ENCODE measurements around the gene COX8A. TPM values are rescaled to one million over a fixed set of nuclear protein-coding genes. Genes with fewer than 3 reads are reported as not detected.

Gene COX8A
- total and polyA plus RNA-seq, 2 of the 13 experiments (the other 11 are each of a cell fraction or from before 2014, with no cell fraction given) = 202 to 406 TPM

DNA sequence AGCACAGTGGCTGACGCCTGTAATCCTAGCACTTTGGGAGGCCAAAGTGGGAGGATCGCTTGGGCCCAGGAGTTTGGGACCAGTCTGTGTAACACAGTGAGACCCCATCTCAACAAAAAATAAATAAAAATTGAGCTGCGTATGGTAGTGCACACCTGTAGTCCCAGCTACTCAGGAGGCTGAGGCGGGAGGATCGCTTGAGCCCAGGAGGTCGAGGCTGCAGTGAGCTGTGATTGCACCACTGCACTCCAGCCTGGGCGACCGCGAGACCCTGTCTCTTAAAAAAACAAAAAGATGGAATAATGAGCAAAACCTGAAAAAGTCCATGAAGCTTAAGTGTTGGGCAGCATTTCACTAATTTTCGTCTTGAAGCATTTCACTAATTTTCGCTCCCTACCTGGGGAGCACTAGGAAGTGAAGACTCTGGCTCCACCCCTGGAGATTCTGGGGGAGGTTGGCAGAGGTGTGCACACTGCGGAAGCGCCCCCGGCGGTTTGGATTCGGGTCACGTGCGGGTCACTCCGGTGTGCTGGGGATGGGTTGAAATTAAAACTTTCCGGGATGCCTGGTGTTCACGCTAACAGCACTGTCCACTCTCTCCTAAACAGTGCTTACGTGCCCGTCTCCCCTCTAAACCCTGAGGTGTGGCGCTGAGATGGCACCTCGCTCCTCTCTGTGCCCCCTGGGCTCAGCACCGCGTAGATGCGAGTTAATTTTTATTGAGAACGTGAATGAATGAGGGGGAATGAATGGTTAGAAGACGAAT lies 36.5 kb upstream of the COX8A start (continued):
- TF ChIP-seq ZNF766 (CRISPR knock-in tag; IDR thresholded peaks at IDR 0.05; ENCODE audit: borderline replicate concordance) (0 out of 2 replicates have a peak, but pooled peaks have one; percentile 9), ZFP90 (CRISPR knock-in tag; IDR thresholded peaks at IDR 0.05; ENCODE audit: borderline replicate concordance) (peak; percentile 60; the same call in 1 of the 2 replicates), ZNF557 (CRISPR knock-in tag; IDR thresholded peaks at IDR 0.05) (no peak), YEATS2 (CRISPR knock-in tag; IDR thresholded peaks at IDR 0.05; ENCODE audit: borderline replicate concordance) (0 out of 2 replicates have a peak, but pooled peaks have one; percentile 5)

DNA sequence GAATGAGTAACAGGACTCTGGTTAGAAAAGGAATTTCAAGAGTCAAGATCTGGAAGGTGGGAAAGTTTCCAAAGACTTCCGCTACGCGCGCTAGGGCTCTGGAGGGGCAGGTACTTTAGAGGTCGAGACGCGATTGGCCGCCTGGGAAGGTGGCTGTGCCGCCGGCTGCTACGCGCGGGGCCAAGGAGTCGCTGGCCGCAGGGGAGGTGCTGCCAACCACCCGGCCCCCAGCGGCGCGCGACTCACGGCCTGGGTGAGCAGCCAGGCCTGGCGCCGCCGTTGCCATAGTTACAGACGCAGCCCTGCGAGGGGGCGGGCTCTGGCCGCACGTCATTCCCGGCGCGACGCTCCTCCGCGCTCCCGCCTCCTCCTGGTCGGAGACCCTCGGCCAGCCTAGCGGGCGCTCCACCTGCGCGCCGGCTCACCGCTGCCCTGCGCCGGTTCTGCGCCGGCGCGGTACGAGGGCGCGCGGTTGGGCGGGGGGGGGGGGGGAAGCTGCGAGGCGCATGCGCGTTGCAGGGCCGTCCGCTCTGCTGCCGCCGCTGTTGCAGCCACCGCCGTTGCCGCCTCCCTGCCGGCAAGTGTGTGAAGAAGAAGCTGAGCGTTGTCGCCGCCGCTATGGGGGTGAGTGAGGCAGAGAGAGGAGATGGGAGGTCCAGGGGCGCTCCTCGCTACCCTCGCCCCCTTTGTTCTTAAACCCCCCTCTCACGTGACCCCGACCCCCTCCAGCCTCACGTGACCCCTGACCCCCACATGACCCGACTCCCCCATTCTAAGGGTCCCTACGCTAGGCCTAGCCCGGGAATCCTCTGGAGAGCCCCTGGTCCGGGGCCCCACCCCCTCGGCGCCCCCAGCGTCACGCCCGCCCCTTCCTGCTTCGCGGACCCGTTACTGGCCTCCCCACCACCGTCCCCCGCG lies 35.7 kb upstream of the COX8A start, which contains the start of gene NAA40:
NAA40 (plus strand) TSS at position 524 of the 918 bp plus-strand sequence; CDS start at position 619, 95 bp downstream.
- no TSS peak for BruUV-seq (replicated peaks)
- Histone ChIP-seq H3K27me3 (ENCODE audit: control insufficient read depth in 1 of 2, insufficient read depth in 2 of 2, low read length in 2 of 2) (no peaks in the 10 kb centered on the region; a peak in 1 of 5 replicates), H3K9ac (ENCODE audit: insufficient read depth, low read depth, low read length) (peak within 1 kb of the TSS; percentile 86), H3K27ac (ENCODE audit: extremely low read length, insufficient read depth, low read length) (peak within 1 kb of the TSS; percentile 70), H3K4me3 (replicated peaks in 1 of 3; ENCODE audit: insufficient read depth in 1 of 3, low read depth in 2 of 3, low read length in 3 of 3) (peak within 1 kb of the TSS; percentile 78 to 94 (median 82)), H3K79me2 (ENCODE audit: insufficient read depth, low read length) (peaks cover 30% of the 10 kb centered on the region), H3K4me2 (ENCODE audit: low read depth, low read length) (peak within 1 kb of the TSS; percentile 93), H3K9me3 (ENCODE audit: low read length) (no peaks in the 10 kb centered on the region), H2AFZ (ENCODE audit: low read length) (peak within 1 kb of the TSS; percentile 83), H4K20me1 (ENCODE audit: insufficient read depth, low read length) (no peaks in the 10 kb centered on the region), H3K4me1 (ENCODE audit: insufficient read depth, low read length) (peaks cover 41% of the 10 kb centered on the region), H3K36me3 (replicated peaks in 1 of 2; ENCODE audit: control insufficient read depth in 1 of 2, insufficient read depth in 2 of 2, low read length in 2 of 2) (no peaks in the 10 kb centered on the region)
- FAIRE-seq (peak; percentile 68), DNase-seq (ENCODE audit: low spot score) (peak; percentile 92), ATAC-seq (peak; percentile 93)
- ChIA-PET CTCF (ENCODE audit: low intra/inter-chr PET ratio, low total read pairs) (no interaction called here), POLR2A (interaction anchor here (0.6 to 0.9 kb wide), 2 partner anchors 17 to 36 kb away, joined by 3 read pairs; partner anchors contain the start of gene COX8A)
- intact Hi-C loops (cut with micrococcal nuclease; ENCODE audit: unreplicated experiment) (loop anchor here (2.0 kb wide), 1 partner anchor 22 kb away; the partner anchor contains the start of gene RCOR2), in situ Hi-C loops (cut with HindIII; ENCODE audit: extremely low pct_ligation_motif_present, low pct_unique_long_range_greater_than_20kb) (no loop called here)
- WGBS (ENCODE audit: low lambda C conversion rate) = 3% methylated on average over 20 of the region's 92 CpGs
- peak; percentile 45 to 63; a peak in 3 of 4 replicates for TF ChIP-seq POLR2A (IDR thresholded peaks at IDR 0.05; ENCODE audit: insufficient read depth in 1 of 2, low read depth in 2 of 2, low read length in 2 of 2)
- no peak for TF ChIP-seq HHEX (CRISPR knock-in tag; IDR thresholded peaks at IDR 0.05)
- TF ChIP-seq TCF7 (IDR thresholded peaks at IDR 0.05; ENCODE audit: low read depth) = no peak
- TF ChIP-seq FLYWCH1 (CRISPR knock-in tag; IDR thresholded peaks at IDR 0.05) = no peak
- TF ChIP-seq, protein P1, sequence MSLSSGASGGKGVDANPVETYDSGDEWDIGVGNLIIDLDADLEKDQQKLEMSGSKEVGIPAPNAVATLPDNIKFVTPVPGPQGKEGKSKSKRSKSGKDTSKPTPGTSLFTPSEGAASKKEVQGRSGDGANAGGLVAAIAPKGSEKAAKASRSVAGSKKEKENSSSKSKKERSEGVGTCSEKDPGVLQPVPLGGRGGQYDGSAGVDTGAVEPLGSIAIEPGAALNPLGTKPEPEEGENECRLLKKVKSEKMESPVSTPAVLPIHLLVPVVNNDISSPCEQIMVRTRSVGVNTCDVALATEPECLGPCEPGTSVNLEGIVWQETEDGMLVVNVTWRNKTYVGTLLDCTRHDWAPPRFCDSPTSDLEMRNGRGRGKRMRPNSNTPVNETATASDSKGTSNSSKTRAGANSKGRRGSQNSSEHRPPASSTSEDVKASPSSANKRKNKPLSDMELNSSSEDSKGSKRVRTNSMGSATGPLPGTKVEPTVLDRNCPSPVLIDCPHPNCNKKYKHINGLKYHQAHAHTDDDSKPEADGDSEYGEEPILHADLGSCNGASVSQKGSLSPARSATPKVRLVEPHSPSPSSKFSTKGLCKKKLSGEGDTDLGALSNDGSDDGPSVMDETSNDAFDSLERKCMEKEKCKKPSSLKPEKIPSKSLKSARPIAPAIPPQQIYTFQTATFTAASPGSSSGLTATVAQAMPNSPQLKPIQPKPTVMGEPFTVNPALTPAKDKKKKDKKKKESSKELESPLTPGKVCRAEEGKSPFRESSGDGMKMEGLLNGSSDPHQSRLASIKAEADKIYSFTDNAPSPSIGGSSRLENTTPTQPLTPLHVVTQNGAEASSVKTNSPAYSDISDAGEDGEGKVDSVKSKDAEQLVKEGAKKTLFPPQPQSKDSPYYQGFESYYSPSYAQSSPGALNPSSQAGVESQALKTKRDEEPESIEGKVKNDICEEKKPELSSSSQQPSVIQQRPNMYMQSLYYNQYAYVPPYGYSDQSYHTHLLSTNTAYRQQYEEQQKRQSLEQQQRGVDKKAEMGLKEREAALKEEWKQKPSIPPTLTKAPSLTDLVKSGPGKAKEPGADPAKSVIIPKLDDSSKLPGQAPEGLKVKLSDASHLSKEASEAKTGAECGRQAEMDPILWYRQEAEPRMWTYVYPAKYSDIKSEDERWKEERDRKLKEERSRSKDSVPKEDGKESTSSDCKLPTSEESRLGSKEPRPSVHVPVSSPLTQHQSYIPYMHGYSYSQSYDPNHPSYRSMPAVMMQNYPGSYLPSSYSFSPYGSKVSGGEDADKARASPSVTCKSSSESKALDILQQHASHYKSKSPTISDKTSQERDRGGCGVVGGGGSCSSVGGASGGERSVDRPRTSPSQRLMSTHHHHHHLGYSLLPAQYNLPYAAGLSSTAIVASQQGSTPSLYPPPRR (CRISPR knock-in tag; IDR thresholded peaks at IDR 0.05; ENCODE audit: borderline replicate concordance) = peak; percentile 30; the same call in 1 of the 2 replicates
- TF ChIP-seq, protein P2, sequence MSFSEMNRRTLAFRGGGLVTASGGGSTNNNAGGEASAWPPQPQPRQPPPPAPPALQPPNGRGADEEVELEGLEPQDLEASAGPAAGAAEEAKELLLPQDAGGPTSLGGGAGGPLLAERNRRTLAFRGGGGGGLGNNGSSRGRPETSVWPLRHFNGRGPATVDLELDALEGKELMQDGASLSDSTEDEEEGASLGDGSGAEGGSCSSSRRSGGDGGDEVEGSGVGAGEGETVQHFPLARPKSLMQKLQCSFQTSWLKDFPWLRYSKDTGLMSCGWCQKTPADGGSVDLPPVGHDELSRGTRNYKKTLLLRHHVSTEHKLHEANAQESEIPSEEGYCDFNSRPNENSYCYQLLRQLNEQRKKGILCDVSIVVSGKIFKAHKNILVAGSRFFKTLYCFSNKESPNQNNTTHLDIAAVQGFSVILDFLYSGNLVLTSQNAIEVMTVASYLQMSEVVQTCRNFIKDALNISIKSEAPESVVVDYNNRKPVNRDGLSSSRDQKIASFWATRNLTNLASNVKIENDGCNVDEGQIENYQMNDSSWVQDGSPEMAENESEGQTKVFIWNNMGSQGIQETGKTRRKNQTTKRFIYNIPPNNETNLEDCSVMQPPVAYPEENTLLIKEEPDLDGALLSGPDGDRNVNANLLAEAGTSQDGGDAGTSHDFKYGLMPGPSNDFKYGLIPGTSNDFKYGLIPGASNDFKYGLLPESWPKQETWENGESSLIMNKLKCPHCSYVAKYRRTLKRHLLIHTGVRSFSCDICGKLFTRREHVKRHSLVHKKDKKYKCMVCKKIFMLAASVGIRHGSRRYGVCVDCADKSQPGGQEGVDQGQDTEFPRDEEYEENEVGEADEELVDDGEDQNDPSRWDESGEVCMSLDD (CRISPR knock-in tag; IDR thresholded peaks at IDR 0.05; ENCODE audit: borderline replicate concordance) = peak; percentile 28; the same call in 1 of the 2 replicates
- TF ChIP-seq NPAS2 (CRISPR knock-in tag; IDR thresholded peaks at IDR 0.05; ENCODE audit: borderline replicate concordance) = no peak

Data from HepG2 (cell line).